Stomach smooth muscle (tissue), 2 donors: ENCODE measurements around the gene C11orf21.

Experiments
- H3K27ac ChIP-seq: one replicate; pipeline ENCODE4 v1.7.0; 2013; ENCODE audit warnings: mild to moderate bottlenecking, low read length, inconsistent platforms
- H3K27me3 ChIP-seq, 2 donors: one replicate each; pipeline ENCODE4 v1.7.0; 2013; ENCODE audit warnings: low read length in 2 of 2; ENCODE audit not compliant: insufficient read depth in 2 of 2, control insufficient read depth in 1 of 2
- H3K36me3 ChIP-seq, 2 donors: one replicate each; pipeline ENCODE4 v1.7.0; 2013; ENCODE audit warnings: low read length in 2 of 2; ENCODE audit not compliant: control insufficient read depth in 2 of 2, insufficient read depth in 2 of 2
- H3K4me1 ChIP-seq: one replicate; pipeline ENCODE4 v1.7.0; 2013; ENCODE audit warnings: low read length; ENCODE audit not compliant: control insufficient read depth, insufficient read depth
- H3K4me3 ChIP-seq, 2 donors: one replicate each; pipeline ENCODE4 v1.7.0; 2013; ENCODE audit warnings: low read length in 2 of 2
- H3K9ac ChIP-seq, 2 donors: one replicate each; pipeline ENCODE4 v1.7.0; 2013; ENCODE audit warnings: low read length in 2 of 2, mild to moderate bottlenecking in 1 of 2
- H3K9me3 ChIP-seq, 2 donors: one replicate each; pipeline ENCODE4 v1.7.0; 2013; ENCODE audit warnings: low read length in 2 of 2; ENCODE audit not compliant: control insufficient read depth in 2 of 2
- donor health status: healthy.
- donor health status: Pancreatic carcinoma.

Gene C11orf21

GRCh38 chr11:2300290-2300935 is 1.3 kb downstream of the C11orf21 start:
- Histone ChIP-seq H3K27me3 (no peaks in the 10 kb centered on the region), H3K9ac (no peak overlapping the region), H3K36me3 (no peaks in the 10 kb centered on the region), H3K9me3 (no peaks in the 10 kb centered on the region), H3K4me3 (no peak overlapping the region), H3K27ac (no peak overlapping the region), H3K4me1 (peaks cover 28% of the 10 kb centered on the region)

DNA sequence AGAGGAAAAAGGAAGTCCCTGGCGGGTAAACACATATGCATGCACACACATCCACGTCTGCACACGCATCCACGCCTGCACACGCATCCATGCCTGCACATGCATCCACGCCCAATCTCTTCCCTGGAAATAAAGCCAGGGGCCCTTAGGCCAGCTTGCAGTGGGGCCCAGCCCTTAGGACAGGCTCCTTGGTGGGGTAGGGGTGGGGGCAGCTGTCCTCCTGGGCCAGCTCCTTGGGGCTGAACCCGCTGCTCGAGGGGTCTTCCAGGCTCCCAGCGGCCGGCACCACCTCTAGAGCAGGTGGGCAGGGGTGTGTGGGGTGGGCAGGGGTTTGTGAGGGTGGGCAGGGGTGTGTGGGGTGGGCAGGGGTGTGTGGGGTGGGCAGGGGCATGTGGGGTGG is 1.9 kb downstream of the C11orf21 start:
- no peaks in the 10 kb centered on the region for H3K9me3 ChIP-seq
- H3K27me3 ChIP-seq = no peaks in the 10 kb centered on the region
- H3K4me3 ChIP-seq = no peak overlapping the region
- H3K36me3 ChIP-seq = no peaks in the 10 kb centered on the region
- peaks cover 22% of the 10 kb centered on the region for H3K4me1 ChIP-seq
- H3K9ac ChIP-seq = no peak overlapping the region
- H3K27ac ChIP-seq = no peak overlapping the region

- H3K36me3 ChIP-seq = no peaks in the 10 kb centered on the region
- no peak overlapping the region for H3K27ac ChIP-seq
- H3K9me3 ChIP-seq = no peaks in the 10 kb centered on the region
- H3K9ac ChIP-seq = no peak overlapping the region
- no peak overlapping the region for H3K4me3 ChIP-seq
- H3K27me3 ChIP-seq = no peaks in the 10 kb centered on the region
- peaks cover 15% of the 10 kb centered on the region for H3K4me1 ChIP-seq
These were observed 2.6 kb downstream of the C11orf21 start for GRCh38 chr11:2298795-2299761.

DNA sequence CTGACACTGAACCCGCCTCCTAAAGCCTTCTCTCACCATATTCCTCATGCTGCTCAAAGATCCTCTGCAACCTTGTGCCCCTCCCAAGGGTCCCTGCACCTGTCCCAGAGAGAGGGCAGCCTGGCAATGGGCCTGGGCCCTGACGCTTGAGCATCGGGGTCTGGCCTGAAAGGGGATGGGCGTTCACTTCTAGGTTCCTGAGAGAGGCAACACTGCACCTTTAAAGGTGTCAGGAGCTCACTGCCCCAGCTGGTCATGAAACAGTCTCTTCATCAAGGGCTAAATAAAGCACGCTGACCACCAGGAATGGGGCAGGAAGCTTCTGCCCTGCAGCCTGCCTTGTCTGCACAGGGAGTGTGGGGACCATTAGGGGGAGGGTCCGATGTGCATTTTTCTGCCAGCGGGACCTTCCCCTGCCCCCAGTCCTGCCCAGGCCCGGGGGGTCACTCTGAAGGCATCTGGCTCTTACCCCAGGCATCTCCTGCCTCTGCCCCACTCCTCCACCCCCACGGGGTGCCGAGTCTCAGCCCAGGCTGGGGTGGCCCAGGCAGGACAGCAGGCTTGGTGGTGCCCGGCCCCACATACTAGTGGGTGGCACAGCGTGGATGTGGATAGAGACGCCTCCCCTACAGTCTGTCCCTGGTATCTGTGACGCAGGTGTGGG is 3.5 kb downstream of the C11orf21 start:
- Histone ChIP-seq H3K36me3 (no peaks in the 10 kb centered on the region), H3K27ac (no peak overlapping the region), H3K4me3 (no peak overlapping the region), H3K9ac (no peak overlapping the region), H3K27me3 (no peaks in the 10 kb centered on the region), H3K4me1 (peaks cover 7% of the 10 kb centered on the region), H3K9me3 (no peaks in the 10 kb centered on the region)

GRCh38 chr11:2297623-2298030 is 4.1 kb downstream of the C11orf21 start:
- H3K27me3 ChIP-seq = no peaks in the 10 kb centered on the region
- no peak overlapping the region for H3K27ac ChIP-seq
- H3K4me1 ChIP-seq = peaks cover 1% of the 10 kb centered on the region
- H3K4me3 ChIP-seq = no peak overlapping the region
- no peak overlapping the region for H3K9ac ChIP-seq
- H3K36me3 ChIP-seq = no peaks in the 10 kb centered on the region
- no peaks in the 10 kb centered on the region for H3K9me3 ChIP-seq

- H3K4me3 ChIP-seq = no peak overlapping the region
- H3K9ac ChIP-seq = no peak overlapping the region
- no peak overlapping the region for H3K27ac ChIP-seq
- H3K9me3 ChIP-seq = no peaks in the 10 kb centered on the region
- no peaks in the 10 kb centered on the region for H3K36me3 ChIP-seq
- H3K4me1 ChIP-seq = no peaks in the 10 kb centered on the region
- H3K27me3 ChIP-seq = no peaks in the 10 kb centered on the region
These were observed 4.7 kb downstream of the C11orf21 start for GRCh38 chr11:2296913-2297622.

GRCh38 chr11:2295971-2296912 is 5.5 kb downstream of the C11orf21 start:
- H3K27ac ChIP-seq = no peak overlapping the region
- H3K27me3 ChIP-seq = no peaks in the 10 kb centered on the region

GRCh38 chr11:2294926-2295290 is 6.8 kb downstream of the C11orf21 start:
- Histone ChIP-seq H3K27me3 (peaks cover 0 to 8% of the 10 kb centered on the region in 2 donors), H3K4me1 (no peaks in the 10 kb centered on the region), H3K27ac (no peak overlapping the region), H3K9me3 (no peaks in the 10 kb centered on the region), H3K36me3 (no peaks in the 10 kb centered on the region), H3K9ac (no peak overlapping the region), H3K4me3 (no peak overlapping the region)

More at GRCh38 chr11:2295971-2296912, 5.5 kb downstream of the C11orf21 start:
- Histone ChIP-seq H3K9me3 (no peaks in the 10 kb centered on the region), H3K4me1 (no peaks in the 10 kb centered on the region), H3K36me3 (no peaks in the 10 kb centered on the region), H3K9ac (no peak overlapping the region), H3K4me3 (no peak overlapping the region)

DNA sequence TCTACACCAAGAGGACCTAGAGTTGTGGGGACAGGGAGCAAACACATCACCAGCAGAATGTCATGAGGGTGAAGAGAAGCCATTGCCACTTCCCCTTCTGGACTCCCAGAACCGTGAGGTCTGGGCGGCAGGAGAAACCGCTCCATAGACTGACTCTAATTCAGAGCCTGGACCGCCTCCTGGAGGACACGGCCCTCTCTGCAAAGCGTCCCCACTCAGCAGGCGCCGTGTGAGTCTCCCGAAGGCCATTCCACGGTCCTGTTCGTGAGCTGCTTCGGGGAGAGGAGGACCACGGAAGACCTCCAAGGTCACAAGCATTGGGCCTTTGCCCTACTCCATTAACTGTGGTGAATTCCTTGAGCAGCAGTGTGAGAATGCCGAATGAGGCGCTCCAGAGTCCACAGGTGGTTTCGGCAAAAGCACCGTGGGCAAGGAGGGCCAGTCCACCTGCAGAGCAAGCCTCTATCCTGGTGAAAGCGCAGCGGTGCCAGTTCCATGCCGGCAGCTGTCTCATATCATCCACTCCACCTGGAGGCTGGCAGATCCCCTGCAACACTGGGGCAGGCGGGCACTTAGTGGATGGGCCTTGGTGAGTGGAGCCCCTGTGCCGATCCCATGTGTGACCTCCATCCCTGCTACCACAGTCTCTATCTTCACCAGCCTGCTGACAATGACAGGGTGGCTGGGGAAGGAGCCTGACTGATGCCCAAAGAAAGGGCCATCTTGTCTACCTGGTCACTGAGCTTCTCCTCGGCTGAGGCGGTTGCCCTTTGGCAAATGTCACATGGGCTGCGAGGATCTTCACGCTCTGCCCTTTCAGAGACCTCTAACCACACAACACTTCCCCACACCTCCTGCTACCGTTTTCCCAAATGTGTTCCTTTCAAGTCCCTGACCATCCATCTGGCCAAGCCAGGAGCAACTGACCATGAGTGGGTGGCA is 7.5 kb downstream of the C11orf21 start:
- Histone ChIP-seq H3K27me3 (peaks cover 0 to 13% of the 10 kb centered on the region in 2 donors), H3K36me3 (no peaks in the 10 kb centered on the region), H3K9ac (no peak overlapping the region), H3K4me3 (no peak overlapping the region), H3K4me1 (no peaks in the 10 kb centered on the region), H3K27ac (no peak overlapping the region), H3K9me3 (no peaks in the 10 kb centered on the region)
